WTC11 (cell line): ENCODE data around the gene GALNT2. TPM values are rescaled to one million over a fixed set of nuclear protein-coding genes. Genes with fewer than 3 reads are reported as not detected.

Experiments
- ATAC-seq: fragments of 200-7000 bp; cut with Tn5 transposase; 2 replicates; pipeline ENCODE4 v1.10.0; 2021; ENCODE audit warnings: mild to moderate bottlenecking, moderate library complexity
- CTCF ChIA-PET: fragments of 300-600 bp; sonication (Branson Sonifier 250); formaldehyde crosslinking; loops from one replicate; lab custom pipeline; 2021; ENCODE audit warnings: antibody characterized with exemption; lab: Charles Lee
- POLR2A ChIA-PET: fragments of 350-600 bp; sonication (Branson Sonifier 250); formaldehyde crosslinking; loops from one replicate; lab custom pipeline; 2021; ENCODE audit warnings: antibody characterized with exemption; lab: Charles Lee
- DNase-seq: peaks from one replicate; pipeline ENCODE4 v3.0.0; 2021; ENCODE audit warnings: low spot score
- H3K27ac Mint-ChIP-seq: 2 replicates; pipeline ENCODE4 v1.8.0; 2021; ENCODE audit warnings: mixed read lengths
- H3K27me3 Mint-ChIP-seq: 2 replicates; pipeline ENCODE4 v1.8.0; 2021; ENCODE audit warnings: low read depth, mild to moderate bottlenecking, moderate library complexity, mixed read lengths
- H3K36me3 Mint-ChIP-seq: 2 replicates; pipeline ENCODE4 v1.8.0; 2021; ENCODE audit warnings: mixed read lengths
- H3K4me1 Mint-ChIP-seq: 2 replicates; pipeline ENCODE4 v1.8.0; 2022; ENCODE audit warnings: mixed read lengths
- H3K4me3 Mint-ChIP-seq: 2 replicates; pipeline ENCODE4 v1.8.0; 2021; ENCODE audit warnings: mild to moderate bottlenecking, moderate library complexity, mixed read lengths
- H3K9me3 Mint-ChIP-seq: 2 replicates; pipeline ENCODE4 v1.8.0; 2021; ENCODE audit warnings: mixed read lengths
- AFF4 ChIP-seq: sonication (generic); formaldehyde crosslinking; IDR thresholded peaks from 2 replicates; pipeline ENCODE4 v1.8.1; 2023; ENCODE audit warnings: mild to moderate bottlenecking, missing genetic modification reagents, borderline replicate concordance
- ARID4B ChIP-seq: sonication (generic); formaldehyde crosslinking; IDR thresholded peaks from 2 replicates; pipeline ENCODE4 v1.8.0; 2023; ENCODE audit warnings: missing genetic modification reagents, mild to moderate bottlenecking, borderline replicate concordance
- CREB1 ChIP-seq: sonication (generic); formaldehyde crosslinking; IDR thresholded peaks from 2 replicates; pipeline ENCODE4 v1.8.0; 2023; ENCODE audit warnings: mild to moderate bottlenecking, missing genetic modification reagents
- CREM ChIP-seq: sonication (generic); formaldehyde crosslinking; IDR thresholded peaks from 2 replicates; pipeline ENCODE4 v1.8.1; 2022; ENCODE audit warnings: mild to moderate bottlenecking, missing genetic modification reagents, moderate library complexity
- CTCF ChIP-seq: fragments of 200-600 bp; IDR thresholded peaks from 2 replicates; pipeline ENCODE4 v1.8.0; 2022; ENCODE audit warnings: antibody characterized with exemption
- E2F4 ChIP-seq: sonication (generic); formaldehyde crosslinking; IDR thresholded peaks from 2 replicates; pipeline ENCODE4 v1.8.1; 2022; ENCODE audit warnings: low read depth, mild to moderate bottlenecking, moderate library complexity, missing genetic modification reagents, borderline replicate concordance
- GTF2I ChIP-seq: fragments of 250-450 bp; sonication (Bioruptor Pico); conservative IDR thresholded peaks from 2 replicates; pipeline ENCODE4 v1.4.0; 2021; ENCODE audit warnings: mild to moderate bottlenecking
- IRF1 ChIP-seq: sonication (generic); formaldehyde crosslinking; IDR thresholded peaks from 2 replicates; pipeline ENCODE4 v1.8.0; 2023; ENCODE audit warnings: missing genetic modification reagents
- JAZF1 ChIP-seq: fragments of 250-450 bp; sonication (Bioruptor Pico); IDR thresholded peaks from 2 replicates; pipeline ENCODE4 v1.9.0; 2021; ENCODE audit warnings: moderate library complexity, mild to moderate bottlenecking, inconsistent platforms
- JUN ChIP-seq: sonication (generic); formaldehyde crosslinking; IDR thresholded peaks from 2 replicates; pipeline ENCODE4 v1.8.0; 2023; ENCODE audit warnings: mild to moderate bottlenecking, missing genetic modification reagents
- MLX ChIP-seq: sonication (generic); formaldehyde crosslinking; IDR thresholded peaks from 2 replicates; pipeline ENCODE4 v1.8.1; 2023; ENCODE audit warnings: mild to moderate bottlenecking, missing genetic modification reagents, moderate library complexity
- NR1H2 ChIP-seq: sonication (generic); formaldehyde crosslinking; IDR thresholded peaks from 2 replicates; pipeline ENCODE4 v1.9.0; 2021; ENCODE audit warnings: mild to moderate bottlenecking, moderate library complexity, missing genetic modification reagents
- NR2C2 ChIP-seq: sonication (generic); formaldehyde crosslinking; IDR thresholded peaks from 2 replicates; pipeline ENCODE4 v1.8.0; 2022; ENCODE audit warnings: mild to moderate bottlenecking, missing genetic modification reagents
- PRDM15 ChIP-seq: sonication (generic); formaldehyde crosslinking; IDR thresholded peaks from 2 replicates; pipeline ENCODE4 v1.8.0; 2022; ENCODE audit warnings: missing genetic modification reagents
- SP1 ChIP-seq: sonication (generic); formaldehyde crosslinking; conservative IDR thresholded peaks from 2 replicates; pipeline ENCODE4 v1.8.1; 2022; ENCODE audit warnings: missing genetic modification reagents
- ZBTB43 ChIP-seq: sonication (generic); formaldehyde crosslinking; IDR thresholded peaks from 2 replicates; pipeline ENCODE4 v1.8.1; 2023; ENCODE audit warnings: mild to moderate bottlenecking, missing genetic modification reagents
- total RNA-seq: library from RNA; stranded (reverse); gene quantifications from 3 replicates; pipeline ENCODE4 v1.2.3, GENCODE V29; 2021

Gene GALNT2
- total RNA-seq, 1 experiment from 2014 or later = 74.8 TPM

- no peak for TF ChIP-seq PRDM15
- TF ChIP-seq ARID4B (CRISPR knock-in tag) = no peak
- TF ChIP-seq E2F4 (CRISPR knock-in tag) = no peak
- TF ChIP-seq AFF4 (CRISPR knock-in tag) = no peak
- TF ChIP-seq ZBTB43 (CRISPR knock-in tag) = no peak
- TF ChIP-seq IRF1 (CRISPR knock-in tag) = no peak
- TF ChIP-seq, all 79 proteins: peak for 0
Measured at GRCh38 chr1:230020451-230020850, 46.6 kb upstream of the GALNT2 start (continued).

- H3K4me1 Mint-ChIP-seq = peaks cover 22% of the 10 kb centered on the region
- ChIA-PET CTCF (no interaction called here), POLR2A (interaction anchor here (0.6 kb wide), 1 partner anchor 276 kb away, joined by 3 read pairs; no protein-coding TSS in a partner anchor)
- peaks cover 4% of the 10 kb centered on the region for H3K27me3 Mint-ChIP-seq
- peaks cover 27% of the 10 kb centered on the region for H3K9me3 Mint-ChIP-seq
- ATAC-seq (no peak), DNase-seq (no peak)
- no peak overlapping the region for H3K27ac Mint-ChIP-seq
- H3K36me3 Mint-ChIP-seq = peaks cover 12% of the 10 kb centered on the region
- H3K4me3 Mint-ChIP-seq = no peak overlapping the region
- TF ChIP-seq SP1 (CRISPR knock-in tag) (no peak), MLX (CRISPR knock-in tag) (no peak), NR1H2 (CRISPR knock-in tag) (no peak), JUN (CRISPR knock-in tag) (no peak), JAZF1 (no peak), GTF2I (CRISPR knock-in tag) (no peak), CTCF (no peak), NR2C2 (CRISPR knock-in tag) (no peak), CREM (no peak), CREB1 (CRISPR knock-in tag) (no peak)
Measured at GRCh38 chr1:230022666-230023380, 44.2 kb upstream of the GALNT2 start.
